GM19099 (cell line): ENCODE data around the gene RAB8B.

ENCODE experiments used
- POLR2A ChIP-seq: IDR thresholded peaks from 3 replicates; pipeline ENCODE4 v1.6.1; 2011; ENCODE audit warnings: low read depth; ENCODE audit not compliant: insufficient read length; ENCODE audit errors: extremely low read depth

The RAB8B gene

GRCh38 chr15:63240109-63240508 is 50.7 kb downstream of the RAB8B start:
- no peak for TF ChIP-seq POLR2A

- TF ChIP-seq POLR2A: no peak
These were observed 51.9 kb downstream of the RAB8B start for GRCh38 chr15:63241316-63241715.

GRCh38 chr15:63243101-63243500 is 53.7 kb downstream of the RAB8B start:
- no peak for TF ChIP-seq POLR2A

GRCh38 chr15:63243776-63244175 is 54.4 kb downstream of the RAB8B start:
- no peak for TF ChIP-seq POLR2A

GRCh38 chr15:63244399-63244798 is 55.0 kb downstream of the RAB8B start:
- TF ChIP-seq POLR2A: no peak

- no peak for TF ChIP-seq POLR2A
These were observed 55.7 kb downstream of the RAB8B start for GRCh38 chr15:63244976-63245645.

- TF ChIP-seq POLR2A: no peak
These were observed 57.5 kb downstream of the RAB8B start for GRCh38 chr15:63246691-63247469.

- no peak for TF ChIP-seq POLR2A
These were observed 61.0 kb downstream of the RAB8B start for GRCh38 chr15:63250312-63250965.

GRCh38 chr15:63251701-63252100 is 62.3 kb downstream of the RAB8B start:
- no peak for TF ChIP-seq POLR2A

GRCh38 chr15:63252292-63252691 is 62.9 kb downstream of the RAB8B start:
- no peak for TF ChIP-seq POLR2A

GRCh38 chr15:63254991-63255390 is 65.6 kb downstream of the RAB8B start:
- no peak for TF ChIP-seq POLR2A

- no peak for TF ChIP-seq POLR2A
These were observed 66.1 kb downstream of the RAB8B start for GRCh38 chr15:63255489-63255990.

GRCh38 chr15:63256433-63257274 is 67.2 kb downstream of the RAB8B start:
- no peak for TF ChIP-seq POLR2A

- no peak for TF ChIP-seq POLR2A
These were observed 69.3 kb downstream of the RAB8B start for GRCh38 chr15:63258658-63259057.

- TF ChIP-seq POLR2A: no peak
These were observed 71.4 kb downstream of the RAB8B start for GRCh38 chr15:63260791-63261190.
